HepG2 (cell line): ENCODE data around the gene CD84.

Source experiments
- ADNP ChIP-seq: sonication (generic); formaldehyde crosslinking; IDR thresholded peaks from 2 replicates; pipeline ENCODE4 v1.4.0; 2020; ENCODE audit warnings: missing genetic modification reagents
- CCAR2 ChIP-seq: fragments of 200-400 bp; formaldehyde crosslinking; optimal IDR thresholded peaks from 2 replicates; pipeline ENCODE3; 2018; ENCODE audit warnings: low read depth, mild to moderate bottlenecking, low read length, moderate library complexity
- CTCF ChIP-seq: sonication (generic); formaldehyde crosslinking; IDR thresholded peaks from 2 replicates; pipeline ENCODE4 v1.5.0; 2020; ENCODE audit warnings: mild to moderate bottlenecking, missing genetic modification reagents, moderate library complexity
- DMTF1 ChIP-seq: sonication (generic); formaldehyde crosslinking; IDR thresholded peaks from 2 replicates; pipeline ENCODE4 v1.4.0; 2020; ENCODE audit warnings: mild to moderate bottlenecking, missing genetic modification reagents
- EZH2 ChIP-seq: conservative IDR thresholded peaks from 2 replicates; pipeline ENCODE4 v1.6.1; 2012; ENCODE audit warnings: mild to moderate bottlenecking, low read depth, low read length, moderate library complexity
- IRF2 ChIP-seq: IDR thresholded peaks from 2 replicates; pipeline ENCODE4 v1.6.1; 2018; ENCODE audit warnings: missing genetic modification reagents, missing compliant biosample characterization
- LRRFIP1 ChIP-seq: sonication (generic); formaldehyde crosslinking; conservative IDR thresholded peaks from 2 replicates; pipeline ENCODE4 v1.4.0; 2020; ENCODE audit warnings: missing genetic modification reagents
- POLR2AphosphoS5 ChIP-seq: IDR thresholded peaks from 2 replicates; pipeline ENCODE4 v1.6.1; 2012; ENCODE audit warnings: low read depth, low read length
- PRDM15 ChIP-seq: sonication (generic); formaldehyde crosslinking; IDR thresholded peaks from 2 replicates; pipeline ENCODE4 v1.4.0; 2020; ENCODE audit warnings: missing genetic modification reagents
- SALL1 ChIP-seq: sonication (generic); formaldehyde crosslinking; IDR thresholded peaks from 2 replicates; pipeline ENCODE4 v1.8.0; 2022; ENCODE audit warnings: mild to moderate bottlenecking, missing genetic modification reagents
- TCF12 ChIP-seq, 2 experiments: fragments of 450-650 bp in 1 of 2; sonication (generic) in 1 of 2; formaldehyde crosslinking in 1 of 2; IDR thresholded peaks; 2 replicates each; pipeline versions ENCODE4 v1.6.1 to v1.8.0; 2017 to 2022; ENCODE audit warnings: antibody characterized with exemption in 1 of 2, mild to moderate bottlenecking in 1 of 2, missing genetic modification reagents in 1 of 2, moderate library complexity in 1 of 2
- YY1 ChIP-seq: IDR thresholded peaks from 2 replicates; pipeline ENCODE4 v1.6.1; 2011; ENCODE audit warnings: low read length, low read depth, moderate library complexity, mild to moderate bottlenecking; ENCODE audit not compliant: insufficient read depth, insufficient replicate concordance
- ZNF609 ChIP-seq: sonication (generic); formaldehyde crosslinking; IDR thresholded peaks from 2 replicates; pipeline ENCODE4 v1.4.0; 2020; ENCODE audit warnings: mild to moderate bottlenecking, missing genetic modification reagents, borderline replicate concordance

- TF ChIP-seq YY1 (no peak), PRDM15 (CRISPR knock-in tag) (no peak), IRF2 (CRISPR knock-in tag) (no peak), ADNP (no peak), TCF12 (IDR thresholded peaks at IDR 0.05) (no peak), TCF12 (CRISPR knock-in tag; IDR thresholded peaks at IDR 0.05) (no peak), POLR2AphosphoS5 (no peak), SALL1 (CRISPR knock-in tag) (no peak), CTCF (no peak), DMTF1 (CRISPR knock-in tag) (no peak), CCAR2 (no peak), EZH2 (no peak), ZNF609 (no peak), LRRFIP1 (CRISPR knock-in tag) (no peak)
Observed at GRCh38 chr1:160619742-160620277, 40.5 kb upstream of the CD84 start.
